ENCODE results near the gene GRM4. TPM values are rescaled to one million over a fixed set of nuclear protein-coding genes. Genes with fewer than 3 reads are reported as not detected.

The GRM4 gene
- total and polyA plus RNA-seq, 10 of the 15 experiments (the other 5 are each of a cell fraction or from before 2014, with no cell fraction given): 0.01 to 0.31 (median 0.05) TPM; not detected in 2

DNA sequence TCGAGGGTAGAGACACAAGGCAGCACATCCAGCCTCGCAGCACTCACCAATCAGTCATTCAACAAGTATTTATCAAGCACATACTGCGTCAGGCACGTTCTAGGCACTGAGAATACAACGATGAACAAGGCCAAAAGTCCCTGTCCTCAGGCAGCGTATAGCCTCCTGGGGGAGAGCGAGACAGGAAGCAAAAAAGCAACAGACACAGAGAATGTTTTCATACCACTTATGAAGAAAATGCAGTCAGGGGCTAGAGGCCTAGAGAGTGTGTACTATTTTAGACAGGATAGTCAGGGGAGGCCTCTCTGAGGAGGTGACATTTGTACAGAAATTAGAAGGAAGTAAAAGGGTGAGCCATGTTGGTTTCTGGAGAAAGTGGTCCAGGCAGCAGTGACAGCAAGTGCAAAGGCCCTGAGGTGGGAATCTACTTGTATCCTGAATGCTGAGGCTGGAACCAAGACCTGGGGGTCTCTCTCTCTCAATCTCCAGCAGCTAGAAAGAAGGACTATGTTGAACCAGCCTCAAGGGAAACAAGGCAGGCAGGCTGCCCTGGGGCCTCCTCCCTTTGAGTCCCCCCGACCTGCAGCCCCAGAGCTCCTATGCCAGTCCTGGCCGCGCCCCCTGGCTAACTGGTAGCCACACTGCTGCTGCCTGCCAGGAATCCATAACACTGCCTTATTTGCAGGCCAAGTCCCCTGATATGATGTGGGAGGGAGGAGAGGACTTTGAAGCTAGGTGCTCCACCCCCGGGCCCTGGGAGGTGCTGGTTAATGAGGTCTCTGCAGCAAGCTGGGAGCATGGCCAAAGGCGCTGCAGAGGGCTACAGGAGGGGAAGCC, 151.2 kb downstream of the GRM4 start:
- WGBS (ENCODE audit: insufficient coverage, insufficient replicate concordance, low lambda C conversion rate, missing lambda C conversion rate): 41% methylated on average over 12 of the region's 12 CpGs
- RAD21 ChIA-PET (ENCODE audit: unreplicated experiment): no interaction called here
- no peak for FAIRE-seq

More for the DNA sequence above, 151.2 kb downstream of the GRM4 start:
- H3K79me2 ChIP-seq (ENCODE audit: control insufficient read depth, insufficient read depth, low read length): no peaks in the 10 kb centered on the region
- H4K20me1 ChIP-seq (ENCODE audit: control insufficient read depth, insufficient read depth): no peaks in the 10 kb centered on the region
- ChIA-PET CTCF (no interaction called here), SMC1A (ENCODE audit: uncharacterized antibody, unreplicated experiment) (no interaction called here), POLR2A (interaction anchor here (0.7 kb wide), 1 partner anchor 257 kb away, joined by 3 read pairs; no protein-coding TSS in a partner anchor)
- H3K27ac ChIP-seq (ENCODE audit: control insufficient read depth, insufficient read depth): no peak overlapping the region
- H3K9me3 ChIP-seq (replicated peaks; ENCODE audit: control insufficient read depth, insufficient read depth, low read length): no peaks in the 10 kb centered on the region
- in situ Hi-C loops (cut with MboI): no loop called here
- peaks cover 0 to under 1% of the 10 kb centered on the region in 2 experiments; a peak in 2 of 4 replicates for H3K27me3 ChIP-seq (replicated peaks in 1 of 2; ENCODE audit: control insufficient read depth in 2 of 2, insufficient read depth in 2 of 2, low read length in 1 of 2)
- H2AFZ ChIP-seq (ENCODE audit: control insufficient read depth, low read depth, low read length): no peak overlapping the region
- no peak overlapping the region for H3K4me3 ChIP-seq
- DNase-seq (ENCODE audit: low read depth, low spot score) (no peak), ATAC-seq (no peak)
- no peak overlapping the region for H3K9ac ChIP-seq (ENCODE audit: control insufficient read depth, insufficient read depth, low read length)
- no peak overlapping the region for H3K4me2 ChIP-seq (ENCODE audit: control insufficient read depth, insufficient read depth)
- H3K36me3 ChIP-seq (ENCODE audit: control insufficient read depth in 2 of 2, insufficient read depth in 2 of 2, low read length in 1 of 2): no peaks in the 10 kb centered on the region
- no peaks in the 10 kb centered on the region for H3K4me1 ChIP-seq (ENCODE audit: control insufficient read depth, insufficient read depth, low read length)
- TF ChIP-seq WRNIP1 (IDR thresholded peaks at IDR 0.05; ENCODE audit: borderline replicate concordance, low read depth, low read length) (no peak), CBFB (IDR thresholded peaks at IDR 0.05; ENCODE audit: low read depth) (no peak), POLR2A (IDR thresholded peaks at IDR 0.05; ENCODE audit: low read depth, low read length) (no peak), MTA3 (IDR thresholded peaks at IDR 0.05; ENCODE audit: borderline replicate concordance, low read length) (no peak), PML (IDR thresholded peaks at IDR 0.05; ENCODE audit: low read length) (no peak)
- TF ChIP-seq, protein P1, sequence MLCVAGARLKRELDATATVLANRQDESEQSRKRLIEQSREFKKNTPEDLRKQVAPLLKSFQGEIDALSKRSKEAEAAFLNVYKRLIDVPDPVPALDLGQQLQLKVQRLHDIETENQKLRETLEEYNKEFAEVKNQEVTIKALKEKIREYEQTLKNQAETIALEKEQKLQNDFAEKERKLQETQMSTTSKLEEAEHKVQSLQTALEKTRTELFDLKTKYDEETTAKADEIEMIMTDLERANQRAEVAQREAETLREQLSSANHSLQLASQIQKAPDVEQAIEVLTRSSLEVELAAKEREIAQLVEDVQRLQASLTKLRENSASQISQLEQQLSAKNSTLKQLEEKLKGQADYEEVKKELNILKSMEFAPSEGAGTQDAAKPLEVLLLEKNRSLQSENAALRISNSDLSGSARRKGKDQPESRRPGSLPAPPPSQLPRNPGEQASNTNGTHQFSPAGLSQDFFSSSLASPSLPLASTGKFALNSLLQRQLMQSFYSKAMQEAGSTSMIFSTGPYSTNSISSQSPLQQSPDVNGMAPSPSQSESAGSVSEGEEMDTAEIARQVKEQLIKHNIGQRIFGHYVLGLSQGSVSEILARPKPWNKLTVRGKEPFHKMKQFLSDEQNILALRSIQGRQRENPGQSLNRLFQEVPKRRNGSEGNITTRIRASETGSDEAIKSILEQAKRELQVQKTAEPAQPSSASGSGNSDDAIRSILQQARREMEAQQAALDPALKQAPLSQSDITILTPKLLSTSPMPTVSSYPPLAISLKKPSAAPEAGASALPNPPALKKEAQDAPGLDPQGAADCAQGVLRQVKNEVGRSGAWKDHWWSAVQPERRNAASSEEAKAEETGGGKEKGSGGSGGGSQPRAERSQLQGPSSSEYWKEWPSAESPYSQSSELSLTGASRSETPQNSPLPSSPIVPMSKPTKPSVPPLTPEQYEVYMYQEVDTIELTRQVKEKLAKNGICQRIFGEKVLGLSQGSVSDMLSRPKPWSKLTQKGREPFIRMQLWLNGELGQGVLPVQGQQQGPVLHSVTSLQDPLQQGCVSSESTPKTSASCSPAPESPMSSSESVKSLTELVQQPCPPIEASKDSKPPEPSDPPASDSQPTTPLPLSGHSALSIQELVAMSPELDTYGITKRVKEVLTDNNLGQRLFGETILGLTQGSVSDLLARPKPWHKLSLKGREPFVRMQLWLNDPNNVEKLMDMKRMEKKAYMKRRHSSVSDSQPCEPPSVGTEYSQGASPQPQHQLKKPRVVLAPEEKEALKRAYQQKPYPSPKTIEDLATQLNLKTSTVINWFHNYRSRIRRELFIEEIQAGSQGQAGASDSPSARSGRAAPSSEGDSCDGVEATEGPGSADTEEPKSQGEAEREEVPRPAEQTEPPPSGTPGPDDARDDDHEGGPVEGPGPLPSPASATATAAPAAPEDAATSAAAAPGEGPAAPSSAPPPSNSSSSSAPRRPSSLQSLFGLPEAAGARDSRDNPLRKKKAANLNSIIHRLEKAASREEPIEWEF (IDR thresholded peaks at IDR 0.05; ENCODE audit: insufficient replicate concordance, low read depth, low read length): no peak
- TF ChIP-seq, protein P2, sequence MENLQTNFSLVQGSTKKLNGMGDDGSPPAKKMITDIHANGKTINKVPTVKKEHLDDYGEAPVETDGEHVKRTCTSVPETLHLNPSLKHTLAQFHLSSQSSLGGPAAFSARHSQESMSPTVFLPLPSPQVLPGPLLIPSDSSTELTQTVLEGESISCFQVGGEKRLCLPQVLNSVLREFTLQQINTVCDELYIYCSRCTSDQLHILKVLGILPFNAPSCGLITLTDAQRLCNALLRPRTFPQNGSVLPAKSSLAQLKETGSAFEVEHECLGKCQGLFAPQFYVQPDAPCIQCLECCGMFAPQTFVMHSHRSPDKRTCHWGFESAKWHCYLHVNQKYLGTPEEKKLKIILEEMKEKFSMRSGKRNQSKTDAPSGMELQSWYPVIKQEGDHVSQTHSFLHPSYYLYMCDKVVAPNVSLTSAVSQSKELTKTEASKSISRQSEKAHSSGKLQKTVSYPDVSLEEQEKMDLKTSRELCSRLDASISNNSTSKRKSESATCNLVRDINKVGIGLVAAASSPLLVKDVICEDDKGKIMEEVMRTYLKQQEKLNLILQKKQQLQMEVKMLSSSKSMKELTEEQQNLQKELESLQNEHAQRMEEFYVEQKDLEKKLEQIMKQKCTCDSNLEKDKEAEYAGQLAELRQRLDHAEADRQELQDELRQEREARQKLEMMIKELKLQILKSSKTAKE (IDR thresholded peaks at IDR 0.05; ENCODE audit: low read depth, poor library complexity, severe bottlenecking): no peak
- intact Hi-C loops (cut with micrococcal nuclease; ENCODE audit: unreplicated experiment): no loop called here
- no TSS peak for BruUV-seq (replicated peaks)

Measured in GM12878 (cell line).